Measurements from ENCODE around the gene PGBD5. TPM values are rescaled to one million over a fixed set of nuclear protein-coding genes. Genes with fewer than 3 reads are reported as not detected.
"Not testable (repeated sequence)": the region's sequence is repeated elsewhere in the genome, so short reads cannot be mapped to it uniquely, and the experiment has no call there.

PGBD5 gene, protein sequence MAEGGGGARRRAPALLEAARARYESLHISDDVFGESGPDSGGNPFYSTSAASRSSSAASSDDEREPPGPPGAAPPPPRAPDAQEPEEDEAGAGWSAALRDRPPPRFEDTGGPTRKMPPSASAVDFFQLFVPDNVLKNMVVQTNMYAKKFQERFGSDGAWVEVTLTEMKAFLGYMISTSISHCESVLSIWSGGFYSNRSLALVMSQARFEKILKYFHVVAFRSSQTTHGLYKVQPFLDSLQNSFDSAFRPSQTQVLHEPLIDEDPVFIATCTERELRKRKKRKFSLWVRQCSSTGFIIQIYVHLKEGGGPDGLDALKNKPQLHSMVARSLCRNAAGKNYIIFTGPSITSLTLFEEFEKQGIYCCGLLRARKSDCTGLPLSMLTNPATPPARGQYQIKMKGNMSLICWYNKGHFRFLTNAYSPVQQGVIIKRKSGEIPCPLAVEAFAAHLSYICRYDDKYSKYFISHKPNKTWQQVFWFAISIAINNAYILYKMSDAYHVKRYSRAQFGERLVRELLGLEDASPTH
- not detected for total RNA-seq

DNA sequence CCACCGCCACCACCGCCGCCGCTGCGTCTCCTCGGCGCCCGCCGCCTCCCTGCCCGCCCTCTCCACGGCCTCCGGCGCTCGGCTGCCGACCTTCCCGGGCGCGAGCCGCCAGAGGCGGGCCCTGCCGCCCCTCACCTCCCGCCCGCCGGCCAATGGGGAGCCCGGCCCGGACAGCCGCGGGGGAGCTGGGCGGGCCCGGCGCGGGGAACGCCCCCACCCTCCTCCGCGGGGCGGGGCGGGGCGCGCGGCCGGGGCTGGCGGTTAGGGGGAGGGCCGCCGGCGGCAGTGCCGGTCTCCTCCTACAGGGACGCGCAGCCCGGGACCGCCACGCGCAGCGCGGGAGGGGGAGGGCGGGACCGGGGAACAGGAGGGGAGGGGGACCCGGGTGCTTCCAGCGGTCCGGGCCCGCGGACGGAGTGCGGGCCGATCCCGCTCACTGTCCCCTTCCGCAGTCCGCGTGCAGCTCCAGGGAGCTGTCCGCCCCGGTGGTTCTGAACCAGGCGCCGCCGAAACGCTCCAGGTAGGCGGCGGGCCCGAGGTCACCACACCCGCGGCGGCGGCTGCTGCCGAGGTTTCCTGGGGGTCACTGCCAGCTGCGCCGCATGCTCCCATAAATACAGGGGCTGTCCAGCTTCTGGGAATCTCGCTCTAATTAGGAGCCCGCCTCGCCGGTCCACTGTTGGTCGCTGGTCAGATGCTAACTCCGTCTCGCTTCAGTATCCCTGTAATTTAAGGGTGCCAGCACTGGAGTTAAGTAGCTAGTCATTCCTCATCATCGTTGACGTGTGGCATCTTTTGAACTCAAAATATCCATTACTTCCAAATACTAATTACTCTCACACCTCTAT, at the start of gene PGBD5:
TSS of gene PGBD5 (minus strand) at position 87 of the 848 bp plus-strand sequence. CDS start 404 bp downstream, outside the sequence.
- H3K9me3 Mint-ChIP-seq = no peaks in the 10 kb centered on the region
- peak; percentile 71 for DNase-seq

DNA sequence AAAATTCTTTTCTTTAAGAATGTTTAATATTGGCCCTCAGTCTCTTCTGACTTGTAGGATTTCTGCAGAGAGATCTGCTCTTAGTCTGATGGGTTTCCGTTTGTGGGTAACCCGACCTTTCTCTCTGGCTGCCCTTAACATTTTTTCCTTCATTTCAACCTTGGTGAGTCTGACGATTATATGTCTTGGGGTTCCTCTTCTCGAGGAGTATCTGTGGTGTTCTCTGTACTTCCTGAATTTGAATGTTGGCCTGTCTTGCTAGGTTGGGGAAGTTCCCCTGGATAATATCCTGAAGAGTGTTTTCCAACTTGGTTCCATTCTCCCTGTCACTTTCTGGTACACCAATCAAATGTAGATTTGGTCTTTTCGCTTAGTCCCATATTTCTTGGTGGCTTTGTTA, 48.8 kb upstream of the PGBD5 start:
- H3K4me3 Mint-ChIP-seq; DNase-seq; H3K4me1 Mint-ChIP-seq (ENCODE audit: low read depth); CTCF ChIA-PET; ATAC-seq; POLR2A ChIA-PET; H3K27ac Mint-ChIP-seq; H3K36me3 Mint-ChIP-seq (ENCODE audit: low read depth); H3K9me3 Mint-ChIP-seq; intact Hi-C loops (cut with micrococcal nuclease): not testable (repeated sequence)
- H3K27me3 Mint-ChIP-seq = peaks cover 32% of the 10 kb centered on the region

More for the DNA sequence above, at the start of gene PGBD5:
- POLR2A ChIA-PET = interaction anchor here (0.6 kb wide), 1 partner anchor 814 kb away, joined by 3 read pairs; no protein-coding TSS in a partner anchor
- ATAC-seq = peak; percentile 90
- H3K4me1 Mint-ChIP-seq (ENCODE audit: low read depth) = peaks cover 9% of the 10 kb centered on the region
- peak within 1 kb of the TSS; percentile 55 for H3K4me3 Mint-ChIP-seq
- no peaks in the 10 kb centered on the region for H3K36me3 Mint-ChIP-seq (ENCODE audit: low read depth)
- no peak within 1 kb of the TSS for H3K27ac Mint-ChIP-seq
- CTCF ChIA-PET = no interaction called here
- intact Hi-C loops (cut with micrococcal nuclease) = no loop called here
- H3K27me3 Mint-ChIP-seq = peaks cover 58% of the 10 kb centered on the region
- TF ChIP-seq, protein P1, sequence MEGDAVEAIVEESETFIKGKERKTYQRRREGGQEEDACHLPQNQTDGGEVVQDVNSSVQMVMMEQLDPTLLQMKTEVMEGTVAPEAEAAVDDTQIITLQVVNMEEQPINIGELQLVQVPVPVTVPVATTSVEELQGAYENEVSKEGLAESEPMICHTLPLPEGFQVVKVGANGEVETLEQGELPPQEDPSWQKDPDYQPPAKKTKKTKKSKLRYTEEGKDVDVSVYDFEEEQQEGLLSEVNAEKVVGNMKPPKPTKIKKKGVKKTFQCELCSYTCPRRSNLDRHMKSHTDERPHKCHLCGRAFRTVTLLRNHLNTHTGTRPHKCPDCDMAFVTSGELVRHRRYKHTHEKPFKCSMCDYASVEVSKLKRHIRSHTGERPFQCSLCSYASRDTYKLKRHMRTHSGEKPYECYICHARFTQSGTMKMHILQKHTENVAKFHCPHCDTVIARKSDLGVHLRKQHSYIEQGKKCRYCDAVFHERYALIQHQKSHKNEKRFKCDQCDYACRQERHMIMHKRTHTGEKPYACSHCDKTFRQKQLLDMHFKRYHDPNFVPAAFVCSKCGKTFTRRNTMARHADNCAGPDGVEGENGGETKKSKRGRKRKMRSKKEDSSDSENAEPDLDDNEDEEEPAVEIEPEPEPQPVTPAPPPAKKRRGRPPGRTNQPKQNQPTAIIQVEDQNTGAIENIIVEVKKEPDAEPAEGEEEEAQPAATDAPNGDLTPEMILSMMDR (IDR thresholded peaks at IDR 0.05) = no peak

- H3K4me1 Mint-ChIP-seq (ENCODE audit: low read depth); H3K4me3 Mint-ChIP-seq; H3K27ac Mint-ChIP-seq; intact Hi-C loops (cut with micrococcal nuclease); POLR2A ChIA-PET; CTCF ChIA-PET; DNase-seq; ATAC-seq; H3K36me3 Mint-ChIP-seq (ENCODE audit: low read depth); H3K9me3 Mint-ChIP-seq: not testable (repeated sequence)
- H3K27me3 Mint-ChIP-seq = peaks cover 21% of the 10 kb centered on the region
These were observed 44.6 kb upstream of the PGBD5 start for GRCh38 chr1:230470750-230471149.

GRCh38 chr1:230469271-230469670, 43.1 kb upstream of the PGBD5 start:
- Mint-ChIP-seq H3K4me3 (no peak overlapping the region), H3K9me3 (peaks cover 2% of the 10 kb centered on the region), H3K27me3 (peaks cover 12% of the 10 kb centered on the region), H3K27ac (no peak overlapping the region), H3K4me1 (ENCODE audit: low read depth) (no peaks in the 10 kb centered on the region), H3K36me3 (ENCODE audit: low read depth) (no peaks in the 10 kb centered on the region)
- TF ChIP-seq, protein P1 (IDR thresholded peaks at IDR 0.05) = no peak
- intact Hi-C loops (cut with micrococcal nuclease) = no loop called here
- DNase-seq (no peak), ATAC-seq (no peak)
- POLR2A ChIA-PET = no interaction called here
- CTCF ChIA-PET = no interaction called here

DNA sequence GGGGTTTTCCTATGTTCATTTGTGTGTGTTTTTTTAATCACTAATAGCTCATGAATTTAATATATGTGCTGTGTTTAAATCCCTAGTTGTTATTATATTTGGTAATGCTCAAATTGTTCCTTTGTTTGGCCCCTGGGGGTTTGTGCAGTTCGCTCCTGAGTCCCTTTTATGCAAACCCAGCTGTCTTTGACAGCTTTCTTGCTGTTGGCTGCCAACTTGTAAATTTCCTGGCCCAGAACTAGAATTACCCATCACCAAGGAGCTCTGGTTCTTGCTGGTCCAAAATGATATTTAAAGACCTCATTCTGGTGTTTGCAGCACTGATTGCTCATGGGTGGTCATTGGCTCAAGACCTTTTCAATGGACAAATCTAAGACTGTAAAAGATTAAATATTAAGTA, 39.6 kb upstream of the PGBD5 start:
- DNase-seq (no peak), ATAC-seq (no peak)
- intact Hi-C loops (cut with micrococcal nuclease) = no loop called here
- no peaks in the 10 kb centered on the region for H3K4me1 Mint-ChIP-seq (ENCODE audit: low read depth)
- no peak overlapping the region for H3K27ac Mint-ChIP-seq
- no peak overlapping the region for H3K4me3 Mint-ChIP-seq
- ChIA-PET POLR2A (no interaction called here), CTCF (no interaction called here)
- H3K9me3 Mint-ChIP-seq = no peaks in the 10 kb centered on the region
- no peaks in the 10 kb centered on the region for H3K36me3 Mint-ChIP-seq (ENCODE audit: low read depth)
- TF ChIP-seq, protein P1 (IDR thresholded peaks at IDR 0.05) = no peak
- peaks cover 10% of the 10 kb centered on the region for H3K27me3 Mint-ChIP-seq
